SK-N-SH (cell line): ENCODE results near the gene TPSG1.
"Not testable (repeated sequence)": the region's sequence is repeated elsewhere in the genome, so short reads cannot be mapped to it uniquely, and the experiment has no call there.

ENCODE experiments used
- EZH2phosphoT487 ChIP-seq: fragments of 200-600 bp; sonication (generic); IDR thresholded peaks from 2 replicates; pipeline ENCODE4 v1.6.1; 2017; ENCODE audit warnings: low read depth, mixed run types, mild to moderate bottlenecking, antibody characterized with exemption, moderate library complexity, borderline replicate concordance
- RAD21 ChIP-seq: IDR thresholded peaks from 2 replicates; pipeline ENCODE4 v1.6.1; 2012; ENCODE audit warnings: mild to moderate bottlenecking, low read length
- YY1 ChIP-seq: IDR thresholded peaks from 2 replicates; pipeline ENCODE4 v1.4.0; 2012; ENCODE audit warnings: low read depth, mild to moderate bottlenecking
- TF ChIP-seq, protein P1 (sequence below): fragments of 200-600 bp; sonication (generic); IDR thresholded peaks from 2 replicates; pipeline ENCODE4 v1.6.1; 2017; ENCODE audit warnings: antibody characterized with exemption, mild to moderate bottlenecking, moderate library complexity
- TF ChIP-seq, protein P2 (sequence below): IDR thresholded peaks from 2 replicates; pipeline ENCODE4 v1.4.0; 2012; ENCODE audit warnings: low read depth, borderline replicate concordance

DNA sequence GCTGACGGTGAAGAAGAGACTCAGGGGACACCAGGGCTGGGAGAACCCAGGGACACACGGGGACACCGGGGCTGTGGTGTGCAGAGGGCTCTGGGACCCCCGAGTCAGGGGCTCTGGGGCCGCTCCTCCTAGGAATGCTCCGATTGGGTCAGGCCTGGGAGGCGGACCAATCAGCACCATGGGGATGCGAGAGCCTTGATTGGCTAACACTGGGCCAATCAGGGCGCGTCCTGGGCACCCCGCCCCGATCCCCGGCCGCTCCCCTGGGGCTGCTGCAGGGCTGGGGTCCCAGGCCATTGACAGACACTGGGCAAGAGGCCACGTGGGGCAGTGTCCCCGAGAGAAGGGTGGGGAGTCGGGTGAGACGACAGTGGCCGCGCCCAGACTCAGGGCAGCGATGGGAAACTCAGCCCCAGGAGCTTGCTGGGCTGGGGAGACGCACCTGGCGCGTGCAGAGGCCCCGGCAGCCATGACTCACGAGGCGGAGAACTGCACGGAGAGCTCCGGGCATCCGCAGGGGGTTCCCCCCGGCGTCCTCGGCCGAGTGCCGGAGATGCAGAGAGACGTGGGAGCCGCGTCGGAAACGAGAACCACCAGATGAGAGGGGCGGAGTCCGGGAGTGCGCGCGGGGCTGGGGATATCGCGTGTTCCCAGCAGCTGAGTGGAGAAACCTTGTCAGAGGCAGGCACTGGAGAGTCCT lies 7.1 kb upstream of the TPSG1 start:
- TF ChIP-seq RAD21, EZH2phosphoT487, YY1: not testable (repeated sequence)
- TF ChIP-seq, protein P1, sequence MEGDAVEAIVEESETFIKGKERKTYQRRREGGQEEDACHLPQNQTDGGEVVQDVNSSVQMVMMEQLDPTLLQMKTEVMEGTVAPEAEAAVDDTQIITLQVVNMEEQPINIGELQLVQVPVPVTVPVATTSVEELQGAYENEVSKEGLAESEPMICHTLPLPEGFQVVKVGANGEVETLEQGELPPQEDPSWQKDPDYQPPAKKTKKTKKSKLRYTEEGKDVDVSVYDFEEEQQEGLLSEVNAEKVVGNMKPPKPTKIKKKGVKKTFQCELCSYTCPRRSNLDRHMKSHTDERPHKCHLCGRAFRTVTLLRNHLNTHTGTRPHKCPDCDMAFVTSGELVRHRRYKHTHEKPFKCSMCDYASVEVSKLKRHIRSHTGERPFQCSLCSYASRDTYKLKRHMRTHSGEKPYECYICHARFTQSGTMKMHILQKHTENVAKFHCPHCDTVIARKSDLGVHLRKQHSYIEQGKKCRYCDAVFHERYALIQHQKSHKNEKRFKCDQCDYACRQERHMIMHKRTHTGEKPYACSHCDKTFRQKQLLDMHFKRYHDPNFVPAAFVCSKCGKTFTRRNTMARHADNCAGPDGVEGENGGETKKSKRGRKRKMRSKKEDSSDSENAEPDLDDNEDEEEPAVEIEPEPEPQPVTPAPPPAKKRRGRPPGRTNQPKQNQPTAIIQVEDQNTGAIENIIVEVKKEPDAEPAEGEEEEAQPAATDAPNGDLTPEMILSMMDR: not testable (repeated sequence)
- TF ChIP-seq, protein P2, sequence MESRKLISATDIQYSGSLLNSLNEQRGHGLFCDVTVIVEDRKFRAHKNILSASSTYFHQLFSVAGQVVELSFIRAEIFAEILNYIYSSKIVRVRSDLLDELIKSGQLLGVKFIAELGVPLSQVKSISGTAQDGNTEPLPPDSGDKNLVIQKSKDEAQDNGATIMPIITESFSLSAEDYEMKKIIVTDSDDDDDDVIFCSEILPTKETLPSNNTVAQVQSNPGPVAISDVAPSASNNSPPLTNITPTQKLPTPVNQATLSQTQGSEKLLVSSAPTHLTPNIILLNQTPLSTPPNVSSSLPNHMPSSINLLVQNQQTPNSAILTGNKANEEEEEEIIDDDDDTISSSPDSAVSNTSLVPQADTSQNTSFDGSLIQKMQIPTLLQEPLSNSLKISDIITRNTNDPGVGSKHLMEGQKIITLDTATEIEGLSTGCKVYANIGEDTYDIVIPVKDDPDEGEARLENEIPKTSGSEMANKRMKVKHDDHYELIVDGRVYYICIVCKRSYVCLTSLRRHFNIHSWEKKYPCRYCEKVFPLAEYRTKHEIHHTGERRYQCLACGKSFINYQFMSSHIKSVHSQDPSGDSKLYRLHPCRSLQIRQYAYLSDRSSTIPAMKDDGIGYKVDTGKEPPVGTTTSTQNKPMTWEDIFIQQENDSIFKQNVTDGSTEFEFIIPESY: not testable (repeated sequence)
